Measurements from ENCODE around the gene SHC2.
"Not testable (repeated sequence)": the region's sequence is repeated elsewhere in the genome, so short reads cannot be mapped to it uniquely, and the experiment has no call there.

The SHC2 gene

DNA sequence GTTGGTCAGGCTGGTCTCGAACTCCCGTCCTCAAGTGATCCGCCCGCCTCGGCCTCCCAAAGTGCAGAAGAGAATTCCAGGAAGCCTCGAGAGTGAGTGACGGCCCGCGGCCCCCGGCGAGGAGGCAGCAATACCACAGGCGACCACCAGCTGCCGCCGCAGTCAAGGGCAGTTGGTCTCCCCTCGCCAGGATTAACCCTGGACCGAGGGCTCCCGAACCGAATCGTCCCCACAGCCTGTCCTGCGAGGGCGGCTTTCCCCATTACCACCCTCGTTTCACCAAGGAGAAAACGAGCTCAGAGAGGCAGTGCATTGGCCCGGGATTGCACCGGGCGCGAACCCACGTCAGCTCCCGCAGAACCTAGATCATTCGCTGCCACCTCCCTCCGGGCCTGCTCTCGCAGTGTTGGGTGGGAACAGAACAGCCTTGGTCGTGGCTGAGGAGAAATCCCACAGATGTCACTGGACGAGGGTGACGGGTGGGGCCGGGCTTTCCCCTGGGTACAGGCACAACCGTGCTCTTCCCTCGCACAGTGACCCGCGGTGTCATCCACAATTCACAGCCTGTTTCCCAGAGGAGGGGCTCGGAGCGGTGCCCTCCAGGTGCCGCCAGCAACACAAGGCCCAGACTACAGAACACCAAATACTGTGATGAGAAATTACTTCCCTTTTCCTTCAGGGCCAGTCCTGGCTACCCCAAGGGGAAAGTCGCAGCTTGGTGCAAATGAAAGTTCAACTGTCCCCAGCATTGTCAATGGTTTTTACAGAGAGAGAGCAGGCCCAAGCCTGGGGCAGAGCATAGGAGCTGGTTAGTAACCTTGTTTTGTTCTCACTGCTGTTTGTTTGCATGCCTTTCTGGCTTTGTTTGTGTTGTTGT, 76.7 kb downstream of the SHC2 start:
- H3K9ac ChIP-seq (ENCODE audit: low read length in 2 of 2) = no peak overlapping the region
- no peaks in the 10 kb centered on the region for H3K9me3 ChIP-seq (ENCODE audit: control insufficient read depth in 2 of 2, low read length in 2 of 2)
- no peaks in the 10 kb centered on the region for H3K4me1 ChIP-seq (ENCODE audit: control insufficient read depth, insufficient read depth, low read length)
- no peaks in the 10 kb centered on the region for H3K36me3 ChIP-seq (ENCODE audit: control insufficient read depth in 2 of 2, insufficient read depth in 2 of 2, low read length in 2 of 2)
- H3K27ac ChIP-seq (ENCODE audit: low read length) = no peak overlapping the region
- peaks cover 7 to 10% of the 10 kb centered on the region in 2 donors for H3K27me3 ChIP-seq (ENCODE audit: control insufficient read depth in 1 of 2, insufficient read depth in 2 of 2, low read length in 2 of 2)
- H3K4me3 ChIP-seq (ENCODE audit: low read length in 2 of 2) = no peak overlapping the region

- H3K4me3 ChIP-seq (ENCODE audit: low read length in 2 of 2) = no peak overlapping the region
- H3K36me3 ChIP-seq (ENCODE audit: control insufficient read depth in 2 of 2, insufficient read depth in 2 of 2, low read length in 2 of 2) = no peaks in the 10 kb centered on the region
- H3K27ac ChIP-seq (ENCODE audit: low read length) = no peak overlapping the region
- H3K27me3 ChIP-seq (ENCODE audit: control insufficient read depth in 1 of 2, insufficient read depth in 2 of 2, low read length in 2 of 2) = peaks cover 7% of the 10 kb centered on the region in 2 donors
- H3K9me3 ChIP-seq (ENCODE audit: control insufficient read depth in 2 of 2, low read length in 2 of 2) = no peaks in the 10 kb centered on the region
- no peak overlapping the region for H3K9ac ChIP-seq (ENCODE audit: low read length in 2 of 2)
- no peaks in the 10 kb centered on the region for H3K4me1 ChIP-seq (ENCODE audit: control insufficient read depth, insufficient read depth, low read length)
Observed at GRCh38 chr19:383040-383439, 77.8 kb downstream of the SHC2 start.

DNA sequence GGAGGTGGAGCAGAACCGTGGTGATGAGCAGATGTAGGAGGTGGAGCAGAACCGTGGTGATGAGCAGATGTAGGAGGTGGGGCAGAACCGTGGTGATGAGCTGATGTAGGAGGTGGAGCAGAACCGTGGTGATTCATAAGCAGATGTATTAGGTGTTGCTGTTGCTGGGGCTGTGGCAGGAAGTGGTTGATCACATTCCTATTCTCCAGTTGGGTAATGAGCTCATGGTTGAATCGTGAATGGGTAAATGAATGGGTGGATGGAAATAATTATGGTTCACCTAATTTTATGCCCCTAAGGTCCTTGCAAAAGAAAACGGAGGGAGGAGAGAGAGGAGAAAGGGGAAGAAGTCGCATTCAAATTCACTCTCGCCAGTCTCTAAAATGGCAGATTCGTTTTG, 78.3 kb downstream of the SHC2 start:
- H3K27me3 ChIP-seq (ENCODE audit: control insufficient read depth in 1 of 2, insufficient read depth in 2 of 2, low read length in 2 of 2); H3K9ac ChIP-seq (ENCODE audit: low read length in 2 of 2); H3K27ac ChIP-seq (ENCODE audit: low read length); H3K4me3 ChIP-seq (ENCODE audit: low read length in 2 of 2); H3K4me1 ChIP-seq (ENCODE audit: control insufficient read depth, insufficient read depth, low read length); H3K36me3 ChIP-seq (ENCODE audit: control insufficient read depth in 2 of 2, insufficient read depth in 2 of 2, low read length in 2 of 2); H3K9me3 ChIP-seq (ENCODE audit: control insufficient read depth in 2 of 2, low read length in 2 of 2): not testable (repeated sequence)

- not testable (repeated sequence) for H3K27ac ChIP-seq (ENCODE audit: low read length); H3K27me3 ChIP-seq (ENCODE audit: control insufficient read depth in 1 of 2, insufficient read depth in 2 of 2, low read length in 2 of 2); H3K9ac ChIP-seq (ENCODE audit: low read length in 2 of 2); H3K4me1 ChIP-seq (ENCODE audit: control insufficient read depth, insufficient read depth, low read length); H3K4me3 ChIP-seq (ENCODE audit: low read length in 2 of 2); H3K9me3 ChIP-seq (ENCODE audit: control insufficient read depth in 2 of 2, low read length in 2 of 2); H3K36me3 ChIP-seq (ENCODE audit: control insufficient read depth in 2 of 2, insufficient read depth in 2 of 2, low read length in 2 of 2)
Observed at GRCh38 chr19:381901-382300, 78.9 kb downstream of the SHC2 start.

DNA sequence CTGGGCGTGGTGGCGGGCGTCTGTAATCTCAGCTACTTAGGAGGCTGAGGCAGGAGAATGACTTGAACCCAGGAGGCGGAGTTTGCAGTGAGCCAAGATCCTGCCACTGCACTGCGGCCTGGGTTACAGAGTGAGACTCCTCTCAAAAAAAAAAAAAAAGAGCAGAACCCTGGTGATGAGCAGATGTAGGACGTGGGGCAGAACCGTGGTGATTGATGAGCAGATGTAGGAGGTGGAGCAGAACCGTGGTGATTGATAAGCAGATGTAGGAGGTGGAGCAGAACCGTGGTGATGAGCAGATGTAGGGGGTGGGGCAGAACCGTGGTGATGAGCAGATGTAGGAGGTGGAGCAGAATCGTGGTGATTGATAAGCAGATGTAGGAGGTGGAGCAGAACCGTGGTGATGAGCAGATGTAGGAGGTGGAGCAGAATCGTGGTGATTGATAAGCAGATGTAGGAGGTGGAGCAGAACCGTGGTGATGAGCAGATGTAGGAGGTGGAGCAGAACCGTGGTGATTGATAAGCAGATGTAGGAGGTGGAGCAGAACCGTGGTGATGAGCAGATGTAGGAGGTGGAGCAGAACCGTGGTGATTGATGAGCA, 80.1 kb downstream of the SHC2 start:
- not testable (repeated sequence) for H3K9me3 ChIP-seq (ENCODE audit: control insufficient read depth in 2 of 2, low read length in 2 of 2); H3K4me3 ChIP-seq (ENCODE audit: low read length in 2 of 2); H3K27ac ChIP-seq (ENCODE audit: low read length); H3K9ac ChIP-seq (ENCODE audit: low read length in 2 of 2); H3K4me1 ChIP-seq (ENCODE audit: control insufficient read depth, insufficient read depth, low read length); H3K27me3 ChIP-seq (ENCODE audit: control insufficient read depth in 1 of 2, insufficient read depth in 2 of 2, low read length in 2 of 2); H3K36me3 ChIP-seq (ENCODE audit: control insufficient read depth in 2 of 2, insufficient read depth in 2 of 2, low read length in 2 of 2)

DNA sequence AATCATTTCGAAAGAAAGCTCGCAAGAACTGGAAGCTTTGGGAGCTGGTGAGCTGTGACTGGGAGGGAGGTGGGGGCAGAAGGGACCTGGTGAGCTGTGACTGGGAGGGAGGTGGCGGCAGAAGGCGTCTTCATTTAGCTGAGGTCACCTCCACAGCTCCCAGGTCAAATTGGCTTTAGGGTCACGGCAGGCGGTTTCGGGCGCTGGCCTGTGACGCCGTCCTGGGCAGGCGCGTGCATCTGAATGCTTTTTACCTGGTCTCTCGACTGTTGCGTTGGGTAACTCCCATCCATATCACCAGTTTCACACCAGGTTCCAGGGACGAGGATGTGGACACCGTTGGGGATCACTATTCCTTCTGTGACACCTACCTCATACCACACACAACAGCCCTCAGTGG, 81.0 kb downstream of the SHC2 start:
- no peaks in the 10 kb centered on the region for H3K36me3 ChIP-seq (ENCODE audit: control insufficient read depth in 2 of 2, insufficient read depth in 2 of 2, low read length in 2 of 2)
- no peak overlapping the region for H3K4me3 ChIP-seq (ENCODE audit: low read length in 2 of 2)
- no peaks in the 10 kb centered on the region for H3K9me3 ChIP-seq (ENCODE audit: control insufficient read depth in 2 of 2, low read length in 2 of 2)
- H3K9ac ChIP-seq (ENCODE audit: low read length in 2 of 2) = no peak overlapping the region
- peaks cover 9 to 11% of the 10 kb centered on the region in 2 donors for H3K27me3 ChIP-seq (ENCODE audit: control insufficient read depth in 1 of 2, insufficient read depth in 2 of 2, low read length in 2 of 2)
- H3K27ac ChIP-seq (ENCODE audit: low read length) = no peak overlapping the region
- H3K4me1 ChIP-seq (ENCODE audit: control insufficient read depth, insufficient read depth, low read length) = no peaks in the 10 kb centered on the region

- H3K27ac ChIP-seq (ENCODE audit: low read length) = no peak overlapping the region
- H3K36me3 ChIP-seq (ENCODE audit: control insufficient read depth in 2 of 2, insufficient read depth in 2 of 2, low read length in 2 of 2) = no peaks in the 10 kb centered on the region
- H3K4me3 ChIP-seq (ENCODE audit: low read length in 2 of 2) = no peak overlapping the region
- H3K4me1 ChIP-seq (ENCODE audit: control insufficient read depth, insufficient read depth, low read length) = no peaks in the 10 kb centered on the region
- no peak overlapping the region for H3K9ac ChIP-seq (ENCODE audit: low read length in 2 of 2)
- H3K27me3 ChIP-seq (ENCODE audit: control insufficient read depth in 1 of 2, insufficient read depth in 2 of 2, low read length in 2 of 2) = peaks cover 17 to 19% of the 10 kb centered on the region in 2 donors
- no peaks in the 10 kb centered on the region for H3K9me3 ChIP-seq (ENCODE audit: control insufficient read depth in 2 of 2, low read length in 2 of 2)
Observed at GRCh38 chr19:378706-379105, 82.1 kb downstream of the SHC2 start.

DNA sequence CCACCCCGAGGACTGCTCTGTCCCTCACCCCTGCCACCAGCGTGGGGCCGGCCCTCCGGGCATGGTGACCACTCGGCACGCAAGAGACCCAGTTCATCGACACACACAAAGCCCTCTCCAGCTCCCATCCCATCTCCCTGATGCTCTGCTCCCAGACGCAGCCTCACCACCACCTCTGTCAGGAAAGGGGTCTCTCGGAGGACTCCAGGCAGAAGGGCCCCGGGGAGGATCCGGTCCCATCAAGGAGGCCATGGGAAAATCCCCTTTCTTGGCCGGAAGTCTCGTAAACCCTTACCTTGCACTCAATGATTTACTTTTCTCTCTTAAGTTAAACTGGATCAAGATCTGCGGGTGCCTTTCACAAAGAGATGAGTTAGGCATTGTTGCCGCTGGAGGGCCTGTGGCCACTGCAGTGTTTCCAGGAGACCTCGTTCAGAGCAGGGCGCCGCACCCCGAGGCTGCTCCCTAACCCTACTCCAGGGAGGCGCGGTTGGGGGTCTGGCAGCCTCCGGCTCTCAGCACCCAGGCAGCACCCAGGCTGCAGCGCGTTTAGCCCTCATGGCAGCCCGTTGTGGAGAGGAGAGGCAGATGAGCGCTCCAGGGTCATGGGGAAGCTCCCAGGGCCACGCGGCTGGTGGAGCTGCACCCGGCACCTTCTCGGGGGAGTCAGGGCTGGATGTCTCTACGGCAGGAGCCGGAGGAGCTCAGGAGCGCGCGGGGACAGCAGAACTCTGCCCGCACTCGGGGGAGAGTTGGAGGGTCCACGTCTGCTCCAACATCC, 82.8 kb downstream of the SHC2 start:
- no peaks in the 10 kb centered on the region for H3K4me1 ChIP-seq (ENCODE audit: control insufficient read depth, insufficient read depth, low read length)
- H3K36me3 ChIP-seq (ENCODE audit: control insufficient read depth in 2 of 2, insufficient read depth in 2 of 2, low read length in 2 of 2) = no peaks in the 10 kb centered on the region
- no peak overlapping the region for H3K4me3 ChIP-seq (ENCODE audit: low read length in 2 of 2)
- no peak overlapping the region for H3K27ac ChIP-seq (ENCODE audit: low read length)
- H3K9me3 ChIP-seq (ENCODE audit: control insufficient read depth in 2 of 2, low read length in 2 of 2) = no peaks in the 10 kb centered on the region
- H3K27me3 ChIP-seq (ENCODE audit: control insufficient read depth in 1 of 2, insufficient read depth in 2 of 2, low read length in 2 of 2) = peaks cover 17 to 21% of the 10 kb centered on the region in 2 donors
- no peak overlapping the region for H3K9ac ChIP-seq (ENCODE audit: low read length in 2 of 2)

DNA sequence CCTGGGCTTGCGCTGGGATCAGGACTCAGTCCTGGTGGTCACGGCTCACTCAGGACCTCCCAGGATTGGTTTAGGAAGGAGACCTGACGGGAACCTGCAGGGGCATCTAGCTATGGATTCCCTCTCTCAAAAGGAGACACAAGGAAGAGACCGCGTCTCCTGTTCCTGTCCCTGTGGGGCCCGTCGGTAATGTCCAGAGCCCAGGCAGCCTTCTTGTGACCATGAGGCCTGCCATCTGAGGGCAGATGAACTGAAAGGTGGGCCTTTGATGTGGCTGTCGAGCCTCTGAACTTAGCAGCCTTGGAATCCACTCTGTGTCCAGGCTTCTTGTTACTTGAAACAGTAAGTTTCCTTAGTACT, 84.7 kb downstream of the SHC2 start:
- Histone ChIP-seq H3K9me3 (ENCODE audit: control insufficient read depth in 2 of 2, low read length in 2 of 2) (no peaks in the 10 kb centered on the region), H3K9ac (ENCODE audit: low read length in 2 of 2) (no peak overlapping the region), H3K27ac (ENCODE audit: low read length) (no peak overlapping the region), H3K27me3 (ENCODE audit: control insufficient read depth in 1 of 2, insufficient read depth in 2 of 2, low read length in 2 of 2) (peaks cover 19 to 20% of the 10 kb centered on the region in 2 donors), H3K4me1 (ENCODE audit: control insufficient read depth, insufficient read depth, low read length) (peaks cover 3% of the 10 kb centered on the region), H3K4me3 (ENCODE audit: low read length in 2 of 2) (no peak overlapping the region), H3K36me3 (ENCODE audit: control insufficient read depth in 2 of 2, insufficient read depth in 2 of 2, low read length in 2 of 2) (no peaks in the 10 kb centered on the region)

- Histone ChIP-seq H3K27ac (ENCODE audit: low read length) (no peak overlapping the region), H3K4me1 (ENCODE audit: control insufficient read depth, insufficient read depth, low read length) (peaks cover 3% of the 10 kb centered on the region), H3K27me3 (ENCODE audit: control insufficient read depth in 1 of 2, insufficient read depth in 2 of 2, low read length in 2 of 2) (peaks cover 19 to 20% of the 10 kb centered on the region in 2 donors), H3K9ac (ENCODE audit: low read length in 2 of 2) (no peak overlapping the region), H3K36me3 (ENCODE audit: control insufficient read depth in 2 of 2, insufficient read depth in 2 of 2, low read length in 2 of 2) (no peaks in the 10 kb centered on the region), H3K4me3 (ENCODE audit: low read length in 2 of 2) (no peak overlapping the region), H3K9me3 (ENCODE audit: control insufficient read depth in 2 of 2, low read length in 2 of 2) (no peaks in the 10 kb centered on the region)
Observed at GRCh38 chr19:375395-376110, 85.3 kb downstream of the SHC2 start.

Measured in stomach smooth muscle (tissue), 2 donors.